IPS-18c (cell line): ENCODE data around the gene VEGFA.

ENCODE experiments used
- H3K4me3 ChIP-seq: 2 replicates; pipeline ENCODE4 v1.7.0; 2013; ENCODE audit warnings: low read depth, mild to moderate bottlenecking, low read length, moderate library complexity; ENCODE audit not compliant: insufficient read depth
- H3K9me3 ChIP-seq: one replicate; pipeline ENCODE4 v1.6.1; 2013; ENCODE audit warnings: mild to moderate bottlenecking, low read length, moderate library complexity; ENCODE audit not compliant: control insufficient read depth, insufficient read depth

VEGFA gene

GRCh38 chr6:43769526-43770371, at the start of gene VEGFA:
Gene VEGFA (plus strand): TSS chr6:43770211.
- peak within 1 kb of the TSS; percentile 90 for H3K4me3 ChIP-seq
- H3K9me3 ChIP-seq = no peaks in the 10 kb centered on the region

DNA sequence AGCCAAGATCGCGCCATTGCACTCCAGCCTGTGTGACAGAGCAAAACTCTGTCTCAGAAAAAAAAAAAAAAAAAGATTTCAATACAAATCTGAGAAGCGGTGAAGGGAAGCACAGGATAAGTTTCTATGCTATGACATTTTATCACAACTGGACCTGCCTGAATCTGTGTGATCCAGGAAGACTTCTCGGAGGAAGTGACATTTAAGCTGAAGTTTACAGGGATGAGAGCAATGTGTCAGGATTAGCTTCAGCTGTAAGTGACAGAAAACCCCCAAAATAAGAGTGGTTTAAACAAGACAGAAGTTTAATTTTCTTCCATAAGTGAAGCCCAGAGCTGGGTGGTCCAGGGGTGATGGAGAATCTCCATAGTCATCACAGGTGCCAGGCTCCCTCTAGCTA, 49.0 kb upstream of the VEGFA start:
- Histone ChIP-seq H3K9me3 (no peaks in the 10 kb centered on the region), H3K4me3 (no peak overlapping the region)

- no peaks in the 10 kb centered on the region for H3K9me3 ChIP-seq
Measured at GRCh38 chr6:43722920-43723545, 47.0 kb upstream of the VEGFA start.

GRCh38 chr6:43723737-43724295, 46.2 kb upstream of the VEGFA start:
- Histone ChIP-seq H3K9me3 (no peaks in the 10 kb centered on the region), H3K4me3 (no peak overlapping the region)

More at GRCh38 chr6:43722920-43723545, 47.0 kb upstream of the VEGFA start:
- no peak overlapping the region for H3K4me3 ChIP-seq

DNA sequence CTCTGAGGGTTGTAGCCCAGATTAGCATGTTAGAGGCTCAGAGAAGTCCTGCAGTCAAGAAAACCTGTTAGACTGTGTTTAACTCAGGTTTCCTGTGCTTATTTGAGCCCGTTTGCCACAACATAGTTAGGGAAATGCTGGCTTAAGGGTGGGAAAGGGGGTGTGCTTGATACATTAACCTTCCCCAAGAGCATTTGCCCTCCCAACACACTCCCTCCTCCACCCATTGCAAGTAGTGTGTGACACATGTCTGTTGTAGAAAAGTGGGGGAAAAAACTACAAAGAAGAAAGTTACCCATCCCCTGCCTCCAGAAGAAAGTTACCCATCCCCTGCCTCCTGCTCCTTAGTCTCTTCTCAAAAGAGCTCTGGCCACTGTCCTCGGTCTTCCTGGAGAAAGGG, 45.7 kb upstream of the VEGFA start:
- Histone ChIP-seq H3K9me3 (no peaks in the 10 kb centered on the region), H3K4me3 (no peak overlapping the region)

GRCh38 chr6:43724914-43725642, 44.9 kb upstream of the VEGFA start:
- Histone ChIP-seq H3K9me3 (no peaks in the 10 kb centered on the region), H3K4me3 (no peak overlapping the region)

DNA sequence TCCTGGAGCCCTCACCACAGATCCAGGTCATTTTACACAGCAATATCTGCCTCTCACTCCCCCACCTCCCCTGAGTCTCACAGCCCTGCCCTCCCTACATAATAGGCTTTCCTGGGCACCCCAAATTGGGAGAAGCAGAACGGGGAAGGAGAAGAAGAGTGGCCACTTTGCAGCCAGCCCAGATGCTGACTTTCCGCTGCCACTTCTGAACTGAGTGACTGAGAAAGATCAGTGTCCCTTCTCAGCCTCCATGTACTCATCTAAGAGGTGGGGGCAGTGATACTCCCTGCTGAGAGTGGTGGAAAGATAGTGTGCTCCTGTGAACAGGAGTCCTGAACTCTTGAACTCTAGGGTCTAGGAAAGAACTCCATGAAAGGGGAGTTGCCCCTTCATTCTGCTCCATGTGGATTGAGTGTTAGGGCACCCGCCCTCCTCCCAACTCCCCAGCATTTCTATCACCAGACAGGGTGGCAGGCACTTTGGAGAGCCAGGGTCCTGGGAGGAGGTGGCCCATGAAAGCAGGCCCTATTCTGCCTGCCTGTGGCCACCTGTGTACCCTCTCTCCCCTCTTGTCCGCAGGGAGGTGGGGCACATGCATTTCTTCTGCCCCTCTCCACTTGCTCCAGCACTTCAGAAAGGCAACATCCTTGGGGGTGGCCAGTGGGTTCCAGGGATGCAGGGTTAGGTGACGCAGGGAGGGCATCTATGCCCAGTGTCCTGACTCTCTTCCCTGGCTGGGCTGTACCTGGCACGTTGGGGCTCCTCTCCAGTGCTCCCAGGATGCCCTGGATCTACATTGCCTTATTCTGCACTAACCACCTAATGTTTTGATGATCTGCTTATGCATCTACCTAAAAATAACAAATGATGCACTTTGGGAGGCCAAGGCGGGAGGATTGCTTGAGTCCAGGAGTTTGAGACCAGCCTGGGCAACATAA, 44.1 kb upstream of the VEGFA start:
- Histone ChIP-seq H3K9me3 (no peaks in the 10 kb centered on the region), H3K4me3 (no peak overlapping the region)

DNA sequence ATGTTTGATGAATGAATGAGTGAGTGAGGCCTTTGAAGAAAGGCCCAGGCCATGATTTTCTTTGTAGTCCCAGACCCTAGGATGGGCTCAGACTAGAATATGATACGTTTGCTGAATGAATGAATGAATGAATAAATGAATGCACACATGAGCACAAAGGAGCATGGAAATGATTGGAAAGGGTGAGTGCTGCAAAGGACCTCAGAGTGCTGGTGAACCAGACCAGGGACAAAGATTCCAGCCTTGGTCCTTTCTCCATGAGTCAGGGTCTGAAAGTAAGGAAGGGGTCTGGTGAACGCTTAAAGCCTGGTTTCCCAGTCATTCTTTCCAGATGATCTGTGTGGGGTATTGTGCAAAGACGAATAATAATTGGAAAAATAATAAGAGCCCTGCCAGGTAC, 42.4 kb upstream of the VEGFA start:
- H3K4me3 ChIP-seq = no peak overlapping the region

GRCh38 chr6:43728586-43728985, 41.4 kb upstream of the VEGFA start:
- Histone ChIP-seq H3K9me3 (peaks cover 2% of the 10 kb centered on the region), H3K4me3 (no peak overlapping the region)

More for the DNA sequence above, 42.4 kb upstream of the VEGFA start:
- H3K9me3 ChIP-seq = no peaks in the 10 kb centered on the region

- peaks cover 2% of the 10 kb centered on the region for H3K9me3 ChIP-seq
- H3K4me3 ChIP-seq = no peak overlapping the region
Measured at GRCh38 chr6:43729537-43729936, 40.5 kb upstream of the VEGFA start.

DNA sequence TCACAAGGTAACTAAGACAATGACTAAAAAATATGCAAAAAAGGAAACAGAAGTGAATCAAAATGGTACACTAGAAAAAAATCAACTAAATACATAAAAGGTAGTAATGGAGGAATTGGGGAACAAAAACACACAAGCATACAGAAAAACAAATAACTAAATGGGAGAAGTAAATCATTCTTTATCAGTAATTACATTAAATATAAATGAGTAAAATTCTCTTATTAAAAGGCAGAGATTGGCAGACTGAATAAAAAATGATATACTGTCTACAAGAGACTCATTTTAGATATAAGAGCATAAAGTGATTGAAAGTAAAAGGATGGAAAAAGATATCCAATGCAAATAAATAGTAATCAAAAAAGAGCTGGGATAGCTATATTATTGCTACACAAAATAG, 39.4 kb upstream of the VEGFA start:
- Histone ChIP-seq H3K9me3 (peaks cover 2% of the 10 kb centered on the region), H3K4me3 (no peak overlapping the region)

DNA sequence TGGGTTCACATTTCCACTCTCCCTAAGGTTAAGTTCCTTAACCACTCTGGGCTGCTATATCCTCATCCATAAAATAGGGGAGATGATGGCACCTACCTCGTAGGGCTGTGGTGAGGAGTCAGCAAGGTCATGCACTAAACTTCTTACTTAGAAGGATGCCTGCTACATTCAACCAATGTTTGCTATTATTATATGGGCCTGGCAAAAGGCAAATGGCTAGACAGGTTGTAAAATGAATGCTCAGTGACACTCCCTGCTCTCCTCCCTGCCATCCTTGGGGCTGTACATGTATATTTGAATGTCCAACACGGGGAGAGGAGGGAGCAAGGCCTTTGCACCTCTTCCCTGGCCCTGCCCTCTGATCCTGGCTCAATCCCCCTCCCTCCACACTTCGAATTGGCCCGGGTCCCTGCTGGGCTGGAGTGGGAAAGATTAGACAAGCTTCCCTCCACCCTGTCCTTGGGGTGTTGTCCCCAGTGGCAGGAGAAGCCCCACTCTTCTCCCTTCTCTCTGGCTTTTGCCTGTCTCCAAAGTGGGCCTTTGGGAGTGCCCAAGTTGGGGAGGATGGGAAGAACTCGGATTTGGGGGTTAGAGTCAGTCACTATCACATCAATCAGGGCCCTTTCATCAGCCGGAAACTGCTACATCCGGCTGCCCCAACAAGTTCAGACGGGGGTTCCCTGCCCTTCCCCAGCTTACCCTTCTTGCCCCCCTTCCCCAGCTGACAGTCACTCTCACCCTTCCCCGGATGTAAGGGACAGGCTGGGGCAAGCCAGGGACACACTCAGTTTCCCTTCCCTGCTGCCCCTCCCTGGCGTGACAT, 36.3 kb upstream of the VEGFA start:
- H3K9me3 ChIP-seq = peaks cover 2% of the 10 kb centered on the region
- H3K4me3 ChIP-seq = no peak overlapping the region

DNA sequence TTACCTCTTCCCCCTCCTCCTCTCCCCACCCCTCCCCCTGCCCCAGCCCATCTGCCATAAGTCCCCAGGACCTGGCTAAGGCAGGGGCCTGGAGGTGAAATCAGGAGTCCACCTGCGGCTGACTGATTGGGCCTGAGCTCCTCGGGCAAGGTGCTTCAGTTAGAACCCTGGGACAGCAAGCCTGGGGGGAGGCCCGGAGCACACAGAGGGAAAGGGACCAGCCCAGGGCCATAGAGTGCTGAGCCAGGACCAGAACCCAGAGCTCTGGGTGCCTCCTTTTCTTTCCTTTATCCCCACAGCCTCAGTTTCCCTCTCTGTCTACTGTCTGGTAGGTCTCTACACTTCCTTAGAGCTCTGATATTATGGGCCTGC, 35.7 kb upstream of the VEGFA start:
- Histone ChIP-seq H3K4me3 (no peak overlapping the region), H3K9me3 (peaks cover 2% of the 10 kb centered on the region)

DNA sequence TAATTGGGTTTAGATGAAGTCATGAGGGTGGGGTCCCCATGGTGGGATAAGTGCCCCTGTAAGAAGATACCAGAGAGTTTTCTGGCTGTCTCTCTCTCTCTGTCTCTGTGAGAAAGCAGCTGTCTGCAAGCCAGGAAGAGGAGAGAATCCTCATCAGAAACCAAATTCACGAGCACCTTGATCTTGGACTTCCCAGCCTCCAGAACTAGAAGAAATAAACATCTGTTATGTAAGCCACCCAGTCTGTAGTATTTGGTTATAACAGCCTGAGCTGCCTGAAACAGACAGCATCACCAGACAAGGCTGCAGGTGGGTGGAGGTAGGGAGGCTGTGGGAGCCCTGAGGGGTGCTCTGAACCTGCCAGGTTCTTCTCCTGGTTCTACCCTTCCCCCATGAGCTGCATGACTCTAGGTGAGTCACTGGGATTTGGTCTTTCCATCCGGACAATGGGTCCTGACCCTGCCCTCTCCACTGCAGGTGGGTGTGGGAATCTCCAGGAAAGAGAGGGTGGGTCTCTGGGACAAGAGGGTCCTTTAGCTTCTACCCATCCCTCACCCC, 34.3 kb upstream of the VEGFA start:
- H3K9me3 ChIP-seq = peaks cover 2% of the 10 kb centered on the region
- H3K4me3 ChIP-seq = no peak overlapping the region

DNA sequence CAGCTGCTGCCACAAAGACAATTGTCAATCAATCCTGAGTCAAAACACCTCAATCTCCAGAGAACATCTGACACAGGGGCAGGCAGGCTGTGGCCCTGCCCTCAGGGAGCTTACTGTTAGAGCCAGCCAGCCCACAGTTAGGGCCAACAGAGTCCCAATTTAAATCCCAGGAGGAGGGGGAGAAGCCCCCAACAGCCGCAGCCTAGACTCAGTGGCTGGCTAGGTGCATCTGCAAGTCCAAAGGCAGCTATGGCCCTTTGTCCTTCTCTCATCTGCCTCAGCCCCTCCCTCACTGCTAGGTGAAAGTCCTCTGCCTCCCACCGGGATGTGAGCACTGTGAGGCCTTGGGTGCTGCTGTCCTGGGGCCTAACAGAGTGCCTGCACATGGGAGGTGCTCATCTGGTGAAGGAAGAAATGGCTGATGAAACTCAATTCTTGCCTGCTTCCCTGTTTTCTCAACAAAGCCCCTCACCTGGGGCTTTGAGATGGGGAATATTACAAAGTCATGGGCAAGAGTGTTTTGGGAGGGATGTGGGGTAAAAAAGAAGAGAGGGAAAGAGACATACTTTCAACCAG, 33.7 kb upstream of the VEGFA start:
- H3K4me3 ChIP-seq = no peak overlapping the region

More for the DNA sequence above, 33.7 kb upstream of the VEGFA start:
- H3K9me3 ChIP-seq = peaks cover 2% of the 10 kb centered on the region
